HG03108 (cell line): ENCODE results near the gene NSMCE3.
A peak's percentile ranks its signal among the peaks of the same experiment; 100 is the strongest.
"Not testable (repeated sequence)": the region's sequence is repeated elsewhere in the genome, so short reads cannot be mapped to it uniquely, and the experiment has no call there.

Source experiments
- ATAC-seq: cut with Tn5 transposase; IDR thresholded peaks from one replicate; pipeline ENCODE4 v1.9.1; 2021; ENCODE audit warnings: moderate library complexity; ENCODE audit not compliant: unreplicated experiment

Gene NSMCE3

DNA sequence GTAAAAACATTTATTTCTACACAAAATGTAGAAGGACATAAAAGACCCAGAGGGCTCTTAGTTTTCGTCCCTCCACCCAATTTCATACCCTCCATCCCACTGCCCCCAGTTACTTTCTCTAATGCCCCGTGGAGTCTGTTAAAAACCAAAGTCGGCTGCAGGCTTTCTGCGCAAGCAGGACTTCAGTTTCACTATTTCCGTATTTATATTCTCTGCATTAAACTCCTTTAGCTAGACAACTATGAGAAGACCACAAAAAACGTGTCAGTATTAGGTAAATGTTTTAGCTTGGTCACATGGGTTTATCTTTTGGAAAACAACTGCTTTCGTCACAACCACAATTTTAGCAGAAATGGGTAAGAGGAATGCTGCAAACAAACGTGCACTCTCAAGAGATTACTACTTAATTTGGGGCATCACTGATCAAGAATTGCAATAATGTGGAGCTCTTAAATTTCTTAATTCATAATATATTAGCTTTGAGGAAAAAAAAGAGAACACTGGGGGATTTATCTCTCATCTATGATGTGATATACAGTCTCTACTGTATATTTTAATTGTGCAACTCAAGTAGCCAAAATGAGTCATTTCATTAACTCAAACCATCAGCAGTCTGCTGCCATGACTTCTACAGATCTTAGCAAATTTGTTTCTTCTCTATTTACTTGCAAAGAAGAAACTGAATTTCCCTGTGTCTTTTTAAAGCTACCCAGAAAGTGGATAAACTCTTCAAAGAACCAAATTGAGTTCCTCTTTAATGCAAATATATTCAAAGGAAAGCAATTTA, 740 bp upstream of the NSMCE3 start:
- peak; percentile 17 for ATAC-seq

DNA sequence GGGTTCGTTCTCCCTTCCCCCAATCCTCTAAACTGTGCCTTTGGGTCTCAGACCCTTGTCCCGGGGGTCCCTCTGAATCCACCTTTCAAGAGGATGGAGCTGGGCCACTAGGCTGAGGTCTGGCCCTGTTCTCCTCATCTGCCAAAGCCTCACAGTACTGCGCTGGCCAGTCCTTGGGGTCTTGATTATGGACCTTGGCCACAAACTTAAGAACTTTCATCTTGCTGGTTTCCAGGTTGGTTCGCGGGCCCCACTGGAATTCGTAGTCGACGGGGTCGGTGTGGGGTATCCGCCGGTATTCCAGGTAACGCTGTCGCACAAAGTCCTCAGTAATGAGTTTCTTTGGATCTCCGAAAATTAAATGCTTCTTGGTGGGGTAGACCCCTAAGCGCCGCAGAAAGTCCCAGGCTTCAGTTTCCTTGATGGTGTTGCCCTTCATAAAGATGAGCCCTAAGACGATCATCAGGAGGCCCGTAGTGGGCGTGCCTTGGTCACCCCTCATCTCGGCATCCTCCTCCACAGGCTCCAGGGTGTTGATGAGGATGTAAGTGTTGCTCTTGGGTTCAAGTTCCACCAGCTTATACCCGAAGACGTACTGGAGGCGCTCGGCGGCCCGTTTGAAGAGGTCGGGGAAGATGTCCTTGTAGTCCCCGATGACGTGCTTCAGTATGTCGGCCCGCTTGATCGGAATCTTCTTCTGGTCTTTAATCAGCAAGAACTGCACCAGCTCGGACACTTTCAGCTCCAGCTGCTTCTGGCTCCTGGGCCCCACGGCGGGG, 727 bp downstream of the NSMCE3 start:
- ATAC-seq: peak; percentile 16

- ATAC-seq: no peak
These were observed 3.5 kb downstream of the NSMCE3 start for GRCh38 chr15:29266052-29266582.

DNA sequence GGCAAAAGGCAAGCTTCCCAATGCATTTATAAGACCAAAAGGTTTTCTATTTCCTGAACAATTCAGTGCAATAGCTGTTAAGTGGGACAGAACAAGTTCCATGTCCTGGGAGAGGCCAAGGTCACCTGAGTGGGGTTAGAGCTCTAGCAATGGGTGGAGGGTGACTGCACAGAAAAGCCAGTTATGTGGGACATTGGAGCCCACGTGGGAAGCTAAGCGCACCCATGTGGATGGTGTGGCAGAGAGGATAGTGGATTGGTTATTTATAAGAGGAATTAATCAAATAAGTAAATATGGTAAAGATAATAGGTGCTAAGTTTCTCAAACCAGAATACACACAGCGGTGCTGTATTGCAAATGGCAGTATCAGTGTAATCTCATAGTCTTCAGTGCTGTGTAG, 6.3 kb downstream of the NSMCE3 start:
- ATAC-seq: no peak

GRCh38 chr15:29262738-29263137, 6.9 kb downstream of the NSMCE3 start:
- ATAC-seq: no peak

GRCh38 chr15:29260896-29261295, 8.7 kb downstream of the NSMCE3 start:
- ATAC-seq: no peak

GRCh38 chr15:29259233-29259632, 10.4 kb downstream of the NSMCE3 start:
- no peak for ATAC-seq

DNA sequence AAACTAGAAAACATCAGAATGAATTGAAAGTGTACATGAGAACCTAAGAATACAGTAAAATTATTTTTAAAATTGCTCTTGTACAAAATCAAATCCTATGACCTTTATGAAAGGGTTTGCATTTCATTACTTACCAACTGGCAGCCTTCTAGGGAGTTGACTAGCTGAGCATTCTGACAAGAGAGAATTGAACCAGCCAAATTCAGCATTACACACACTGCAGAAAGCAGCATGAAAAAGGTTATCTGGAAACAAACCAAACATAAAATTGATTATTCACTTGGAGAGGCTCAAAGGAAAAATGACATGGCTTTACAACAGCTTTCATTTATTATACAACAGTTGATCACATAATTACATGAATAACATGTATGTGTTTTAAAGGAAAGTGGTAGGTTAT, 17.4 kb downstream of the NSMCE3 start:
- no peak for ATAC-seq

GRCh38 chr15:29244544-29244943, 25.1 kb downstream of the NSMCE3 start:
- no peak for ATAC-seq

- no peak for ATAC-seq
These were observed 25.5 kb downstream of the NSMCE3 start for GRCh38 chr15:29244123-29244522.

- no peak for ATAC-seq
These were observed 27.0 kb downstream of the NSMCE3 start for GRCh38 chr15:29242456-29243242.

DNA sequence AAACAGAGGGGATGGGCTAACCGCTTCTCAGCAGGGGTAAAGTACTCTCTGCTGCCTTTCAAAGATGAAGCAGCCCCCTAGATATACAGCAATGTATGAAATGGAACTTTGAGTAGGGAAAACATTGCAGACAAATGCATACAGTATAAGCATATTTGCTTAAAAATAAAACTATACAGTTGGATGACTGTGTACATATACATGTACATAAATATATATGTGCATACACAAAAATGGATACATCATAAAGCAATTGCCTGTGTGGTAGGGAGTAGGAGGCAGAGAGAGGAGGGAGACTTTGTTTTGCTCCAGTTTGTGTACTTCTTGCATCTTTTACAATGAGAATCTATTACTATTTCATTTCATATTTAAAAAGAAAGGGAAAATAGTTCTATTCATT, 28.4 kb downstream of the NSMCE3 start:
- ATAC-seq: no peak

DNA sequence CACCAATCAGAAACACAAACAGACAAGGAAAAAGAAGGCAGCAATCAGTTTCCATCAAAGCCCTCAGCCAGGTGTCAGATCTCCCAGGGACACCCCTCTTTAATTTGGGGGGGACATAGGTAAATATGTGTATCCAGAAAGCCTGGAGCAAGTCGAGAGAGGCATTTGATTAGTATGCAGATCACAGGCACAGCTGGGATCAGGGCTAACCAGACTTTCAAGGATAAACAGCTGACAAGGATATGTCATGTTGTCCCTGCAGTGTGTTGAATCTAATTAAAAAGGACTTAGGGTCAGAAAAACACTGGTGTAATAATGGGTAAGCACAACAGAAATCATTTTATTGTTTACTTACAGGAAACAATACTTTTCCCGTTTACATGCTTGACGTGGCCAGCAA, 30.2 kb downstream of the NSMCE3 start:
- ATAC-seq: no peak

DNA sequence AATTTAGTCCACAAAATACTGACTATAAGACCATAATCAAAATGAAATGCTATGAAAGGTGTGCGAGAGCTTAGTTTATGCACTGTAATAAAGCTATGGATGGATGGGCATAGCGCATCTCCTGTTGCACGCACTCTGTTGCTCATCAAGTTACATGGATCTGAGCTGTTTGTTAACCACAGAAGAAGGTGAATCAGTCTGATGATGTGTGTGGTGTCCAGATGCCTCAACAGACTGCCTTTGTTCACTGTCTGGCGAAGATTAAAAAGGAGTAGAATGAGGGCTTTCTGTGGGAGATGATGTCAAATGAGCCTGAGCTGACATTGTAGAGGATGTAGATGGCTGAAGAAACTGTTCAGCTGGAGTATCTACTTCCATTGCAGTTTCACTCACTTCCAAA, 36.1 kb downstream of the NSMCE3 start:
- ATAC-seq: no peak

DNA sequence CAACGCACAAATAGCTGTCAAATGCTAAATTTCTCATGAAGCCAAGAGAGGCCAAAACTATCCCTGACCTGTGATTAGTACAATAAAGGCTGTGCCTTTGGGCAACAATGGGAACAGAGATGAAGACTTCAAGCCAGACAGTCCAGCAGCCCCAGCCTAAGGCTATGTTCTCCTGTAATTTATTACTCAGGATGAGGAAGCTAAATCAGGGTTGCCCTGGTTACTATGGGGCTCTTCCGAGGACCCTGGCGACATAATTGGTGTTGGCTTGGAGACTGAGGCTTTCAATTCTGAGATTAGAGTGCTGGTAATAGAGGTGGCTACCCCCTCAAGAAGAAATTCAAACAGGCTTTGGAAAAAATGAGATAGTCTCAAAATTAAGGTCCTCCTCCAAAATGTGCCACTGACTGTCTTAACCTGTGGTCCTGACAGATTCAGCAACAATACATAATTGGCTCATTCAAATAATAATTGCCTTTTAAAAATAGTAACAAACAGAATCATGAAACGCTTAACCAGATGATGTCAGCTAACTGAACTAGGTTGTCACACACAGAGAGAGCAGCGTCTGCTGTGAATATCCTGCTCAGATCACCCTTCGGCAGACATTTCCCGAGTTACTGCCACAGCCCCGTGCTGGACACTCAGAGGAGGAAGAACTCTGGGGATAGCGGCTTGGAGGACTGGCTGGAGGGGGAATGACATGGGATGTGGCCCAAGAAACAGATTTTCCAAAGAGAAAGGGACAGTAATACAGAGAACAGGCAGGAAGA, 43.0 kb downstream of the NSMCE3 start:
- no peak for ATAC-seq

GRCh38 chr15:29225534-29226234, 43.9 kb downstream of the NSMCE3 start:
- ATAC-seq: no peak

DNA sequence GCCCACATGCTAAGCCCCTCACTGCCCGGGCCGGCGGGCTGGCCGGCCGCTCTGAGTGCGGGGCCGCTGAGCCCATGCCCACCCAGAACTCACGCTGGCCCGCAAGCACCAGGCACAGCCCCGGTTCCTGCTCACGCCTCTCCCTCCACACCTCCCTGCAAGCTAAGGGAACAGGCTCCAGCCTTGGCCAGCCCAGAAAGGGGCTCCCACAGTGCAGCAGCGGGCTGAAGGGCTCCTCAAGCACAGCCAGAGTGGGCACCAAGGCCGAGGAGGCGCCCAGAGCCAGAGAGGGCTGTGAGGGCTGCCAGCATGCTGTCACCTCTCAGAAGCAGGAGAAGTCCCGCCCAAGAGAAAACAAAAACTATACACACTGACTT, 44.6 kb downstream of the NSMCE3 start:
- not testable (repeated sequence) for ATAC-seq

DNA sequence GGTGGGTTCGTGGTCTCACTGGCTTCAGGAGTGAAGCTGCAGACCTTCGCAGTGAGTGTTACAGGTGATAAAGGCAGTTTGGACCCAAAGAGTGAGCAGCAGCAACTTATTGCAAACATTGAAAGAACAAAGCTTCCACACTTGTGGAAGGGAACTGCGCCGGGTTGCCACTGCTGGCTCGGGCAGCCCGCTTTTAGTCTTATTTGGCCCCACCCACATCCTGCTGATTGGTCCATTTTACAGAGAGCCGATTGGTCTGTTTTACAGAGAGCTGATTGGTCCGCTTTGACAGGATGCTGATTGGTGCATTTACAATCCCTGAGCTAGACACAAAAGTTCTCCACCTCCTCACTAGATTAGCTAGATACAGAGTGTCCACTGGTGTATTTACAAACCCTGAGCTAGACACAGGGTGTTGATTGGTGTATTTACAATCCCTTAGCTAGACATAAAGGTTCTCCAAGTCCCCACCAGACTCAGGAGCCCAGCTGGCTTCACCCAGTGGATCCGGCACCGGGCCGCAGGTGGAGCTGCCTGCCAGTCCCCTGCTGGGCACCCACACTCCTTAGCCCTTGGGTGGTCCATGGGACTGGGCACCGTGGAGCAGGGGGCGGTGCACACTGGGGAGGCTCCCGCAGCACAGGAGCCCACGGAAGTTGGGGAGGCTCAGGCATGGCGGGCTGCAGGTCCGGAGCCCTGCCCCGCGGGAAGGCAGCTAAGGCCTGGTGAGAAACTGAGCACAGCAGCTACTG, 45.2 kb downstream of the NSMCE3 start:
- not testable (repeated sequence) for ATAC-seq

DNA sequence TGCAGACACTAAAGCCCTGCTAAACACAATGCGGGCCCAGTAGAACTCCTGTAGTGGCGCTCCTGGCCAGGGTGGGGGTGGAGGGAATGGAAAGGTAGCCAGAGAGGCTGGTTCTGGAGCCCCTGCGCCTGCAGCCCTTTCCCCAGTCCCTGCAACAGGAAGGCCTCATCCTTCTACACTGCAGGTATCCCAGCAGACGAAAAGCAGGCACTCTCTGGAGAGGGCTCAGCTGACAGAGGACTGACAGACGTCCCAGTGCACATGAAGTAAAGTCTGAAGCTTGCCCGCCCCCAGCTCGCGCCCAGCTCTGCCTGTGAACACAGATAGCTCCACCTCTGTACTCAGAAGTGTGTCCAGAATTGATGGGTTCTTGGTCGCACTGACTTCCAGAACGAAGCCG, 46.0 kb downstream of the NSMCE3 start:
- ATAC-seq: no peak
